Mononuclear cell (primary cell): ENCODE data around the gene FUT4. TPM values are rescaled to one million over a fixed set of nuclear protein-coding genes. Genes with fewer than 3 reads are reported as not detected.
"Not testable (repeated sequence)": the region's sequence is repeated elsewhere in the genome, so short reads cannot be mapped to it uniquely, and the experiment has no call there.

Experiments used
- H3K27me3 ChIP-seq: 2 replicates; pipeline ENCODE4 v1.6.0; 2011; ENCODE audit warnings: low read length, control low read depth; ENCODE audit not compliant: insufficient read depth
- H3K4me1 ChIP-seq: 2 replicates; pipeline ENCODE4 v1.5.1; 2011; ENCODE audit warnings: mild to moderate bottlenecking, low read length, control low read depth; ENCODE audit not compliant: insufficient read depth
- H3K4me3 ChIP-seq: 2 replicates; pipeline ENCODE4 v1.5.1; 2011; ENCODE audit warnings: mild to moderate bottlenecking, low read length, moderate library complexity
- H3K9me3 ChIP-seq: 2 replicates; pipeline ENCODE4 v1.5.1; 2011; ENCODE audit warnings: low read depth, mild to moderate bottlenecking, control low read depth, low read length
- total RNA-seq: library from RNA; depleted of rRNA; stranded (reverse); fragments of >200 nt; gene quantifications from one replicate; pipeline ENCODE4 v1.2.3, GENCODE V29; 2012

FUT4 gene
- total RNA-seq, 1 donor = 16.2 TPM

- no peaks in the 10 kb centered on the region for H3K27me3 ChIP-seq
- peaks cover 71% of the 10 kb centered on the region for H3K4me1 ChIP-seq
- peak overlapping the region; percentile 64 for H3K4me3 ChIP-seq
- H3K9me3 ChIP-seq = no peaks in the 10 kb centered on the region
These were observed 2.4 kb downstream of the FUT4 start for GRCh38 chr11:94546162-94546470.

GRCh38 chr11:94546886-94547285 lies 3.2 kb downstream of the FUT4 start:
- H3K4me3 ChIP-seq = no peak overlapping the region

GRCh38 chr11:94549146-94549545 lies 5.4 kb downstream of the FUT4 start:
- Histone ChIP-seq H3K27me3 (no peaks in the 10 kb centered on the region), H3K4me1 (peaks cover 64% of the 10 kb centered on the region), H3K4me3 (no peak overlapping the region), H3K9me3 (no peaks in the 10 kb centered on the region)

More at GRCh38 chr11:94546886-94547285, 3.2 kb downstream of the FUT4 start:
- Histone ChIP-seq H3K4me1 (peaks cover 77% of the 10 kb centered on the region), H3K27me3 (no peaks in the 10 kb centered on the region), H3K9me3 (no peaks in the 10 kb centered on the region)

- H3K4me3 ChIP-seq = no peak overlapping the region
- H3K4me1 ChIP-seq = peaks cover 62% of the 10 kb centered on the region
- H3K27me3 ChIP-seq = no peaks in the 10 kb centered on the region
- H3K9me3 ChIP-seq = no peaks in the 10 kb centered on the region
These were observed 6.8 kb downstream of the FUT4 start for GRCh38 chr11:94550513-94550912.

GRCh38 chr11:94553938-94554337 lies 10.2 kb downstream of the FUT4 start:
- H3K4me1 ChIP-seq = peaks cover 50% of the 10 kb centered on the region
- no peaks in the 10 kb centered on the region for H3K9me3 ChIP-seq
- H3K27me3 ChIP-seq = no peaks in the 10 kb centered on the region
- no peak overlapping the region for H3K4me3 ChIP-seq

GRCh38 chr11:94555752-94556329 lies 12.1 kb downstream of the FUT4 start:
- not testable (repeated sequence) for H3K9me3 ChIP-seq, H3K4me3 ChIP-seq, H3K27me3 ChIP-seq
- H3K4me1 ChIP-seq = peaks cover 44% of the 10 kb centered on the region

GRCh38 chr11:94557421-94557820 lies 13.7 kb downstream of the FUT4 start:
- H3K4me1 ChIP-seq = peaks cover 36% of the 10 kb centered on the region
- no peak overlapping the region for H3K4me3 ChIP-seq
- H3K27me3 ChIP-seq = no peaks in the 10 kb centered on the region
- no peaks in the 10 kb centered on the region for H3K9me3 ChIP-seq

GRCh38 chr11:94557992-94558391 lies 14.3 kb downstream of the FUT4 start:
- Histone ChIP-seq H3K9me3 (no peaks in the 10 kb centered on the region), H3K4me1 (peaks cover 36% of the 10 kb centered on the region), H3K27me3 (no peaks in the 10 kb centered on the region), H3K4me3 (no peak overlapping the region)

- peaks cover 37% of the 10 kb centered on the region for H3K4me1 ChIP-seq
- no peaks in the 10 kb centered on the region for H3K9me3 ChIP-seq
- H3K27me3 ChIP-seq = no peaks in the 10 kb centered on the region
- H3K4me3 ChIP-seq = no peak overlapping the region
These were observed 14.7 kb downstream of the FUT4 start for GRCh38 chr11:94558468-94558867.

GRCh38 chr11:94558932-94559331 lies 15.2 kb downstream of the FUT4 start:
- Histone ChIP-seq H3K4me1 (peaks cover 42% of the 10 kb centered on the region), H3K27me3 (no peaks in the 10 kb centered on the region), H3K9me3 (no peaks in the 10 kb centered on the region), H3K4me3 (no peak overlapping the region)

GRCh38 chr11:94559361-94559760 lies 15.6 kb downstream of the FUT4 start:
- H3K9me3 ChIP-seq = no peaks in the 10 kb centered on the region
- peaks cover 43% of the 10 kb centered on the region for H3K4me1 ChIP-seq
- H3K27me3 ChIP-seq = no peaks in the 10 kb centered on the region
- H3K4me3 ChIP-seq = no peak overlapping the region

- peaks cover 36% of the 10 kb centered on the region for H3K4me1 ChIP-seq
- no peak overlapping the region for H3K4me3 ChIP-seq
- no peaks in the 10 kb centered on the region for H3K27me3 ChIP-seq
- H3K9me3 ChIP-seq = no peaks in the 10 kb centered on the region
These were observed 17.1 kb downstream of the FUT4 start for GRCh38 chr11:94560834-94561233.

- H3K27me3 ChIP-seq = no peaks in the 10 kb centered on the region
- peaks cover 26% of the 10 kb centered on the region for H3K4me1 ChIP-seq
- no peaks in the 10 kb centered on the region for H3K9me3 ChIP-seq
- no peak overlapping the region for H3K4me3 ChIP-seq
These were observed 19.6 kb downstream of the FUT4 start for GRCh38 chr11:94563176-94563847.

GRCh38 chr11:94563848-94564467 lies 20.2 kb downstream of the FUT4 start:
- H3K4me3 ChIP-seq = no peak overlapping the region
- no peaks in the 10 kb centered on the region for H3K27me3 ChIP-seq
- no peaks in the 10 kb centered on the region for H3K9me3 ChIP-seq
- peaks cover 19% of the 10 kb centered on the region for H3K4me1 ChIP-seq

GRCh38 chr11:94567181-94567670 lies 23.5 kb downstream of the FUT4 start, which contains the start of gene PIWIL4:
Gene PIWIL4 (plus strand): TSS chr11:94567368. CDS start chr11:94567519, 151 bp downstream.
- Histone ChIP-seq H3K27me3 (no peaks in the 10 kb centered on the region), H3K4me3 (no peak within 1 kb of the TSS), H3K4me1 (peaks cover 9% of the 10 kb centered on the region), H3K9me3 (no peaks in the 10 kb centered on the region)
